ENCODE measurements around the gene PRDM16. TPM values are rescaled to one million over a fixed set of nuclear protein-coding genes. Genes with fewer than 3 reads are reported as not detected.

PRDM16 gene
- total RNA-seq, 1 experiment from 2014 or later: 0.17 TPM

GRCh38 chr1:3459051-3459908, 390.3 kb downstream of the PRDM16 start:
- no peaks in the 10 kb centered on the region for H3K27me3 Mint-ChIP-seq (ENCODE audit: low read depth)

More at GRCh38 chr1:3459051-3459908, 390.3 kb downstream of the PRDM16 start:
- TF ChIP-seq CTCF (conservative IDR thresholded peaks at IDR 0.05): no peak
- no peak overlapping the region for H3K18ac ChIP-seq (ENCODE audit: insufficient read length, low read depth, low read length)
- H4K5ac ChIP-seq (ENCODE audit: insufficient read length, low read depth, low read length): no peak overlapping the region
- H2BK20ac ChIP-seq (ENCODE audit: low read depth, low read length, poor library complexity, severe bottlenecking): no peak overlapping the region
- no peak overlapping the region for H2BK15ac ChIP-seq (ENCODE audit: low read depth, low read length)
- no peak overlapping the region for H3K56ac ChIP-seq (ENCODE audit: insufficient read length, low read depth, low read length)
- no CpG with 5 or more reads among the region's 24 CpGs for WGBS (ENCODE audit: extremely low coverage, insufficient read length, low lambda C conversion rate)
- H3K23me2 ChIP-seq (ENCODE audit: insufficient read length, low read depth, low read length, poor library complexity, severe bottlenecking): peaks cover 3% of the 10 kb centered on the region
- H3K27me3 ChIP-seq (ENCODE audit: insufficient read depth, low read length): no peaks in the 10 kb centered on the region
- no peak overlapping the region for H3K4ac ChIP-seq (ENCODE audit: low read depth, low read length)
- H3K79me2 ChIP-seq (ENCODE audit: insufficient read depth, low read length): no peaks in the 10 kb centered on the region; the same call in 1 of the 2 replicates
- H4K8ac ChIP-seq (replicated peaks; ENCODE audit: insufficient read length, low read depth, low read length): no peak overlapping the region
- H2BK12ac ChIP-seq (ENCODE audit: insufficient read length, low read depth, low read length): no peak overlapping the region
- no peak overlapping the region for H3K27ac ChIP-seq (ENCODE audit: insufficient read length, low read depth, low read length)
- no peaks in the 10 kb centered on the region for H3K9me3 ChIP-seq (ENCODE audit: control insufficient read depth, low read depth, low read length)
- H3K9me3 Mint-ChIP-seq: no peaks in the 10 kb centered on the region
- peaks cover 0 to 20% (median 18%) of the 10 kb centered on the region in 3 experiments; a peak in 4 of 7 replicates for H3K36me3 Mint-ChIP-seq (ENCODE audit: insufficient read depth in 1 of 3, low read depth in 3 of 3)
- DNase-seq: no peak
- no peak overlapping the region for H3T11ph ChIP-seq (ENCODE audit: low read length)
- no peak overlapping the region for H3K9ac ChIP-seq (ENCODE audit: extremely low read depth, insufficient read length, low read length)
- H3K4me1 ChIP-seq (ENCODE audit: insufficient read depth, low read length): no peaks in the 10 kb centered on the region
- H3K27ac Mint-ChIP-seq: peak overlapping the region; percentile 60 to 75 (median 71); a peak in 5 of 7 replicates
- H3K4me2 ChIP-seq (ENCODE audit: insufficient read depth, insufficient read length, low read length): no peak overlapping the region
- H4K20me1 ChIP-seq (ENCODE audit: control insufficient read depth, insufficient read depth, insufficient read length): no peaks in the 10 kb centered on the region
- no peak overlapping the region for H2AK5ac ChIP-seq (ENCODE audit: insufficient read length, low read length)
- H2AFZ ChIP-seq (ENCODE audit: low read length): no peak overlapping the region
- no peak overlapping the region for H3K4me3 Mint-ChIP-seq
- no peak overlapping the region for H2BK120ac ChIP-seq (ENCODE audit: low read depth, low read length, poor library complexity, severe bottlenecking)
- H4K91ac ChIP-seq (ENCODE audit: insufficient read length, low read depth, low read length): no peak overlapping the region
- H3K14ac ChIP-seq (ENCODE audit: insufficient read depth, low read length): no peak overlapping the region
- peaks cover 7% of the 10 kb centered on the region for H3K79me1 ChIP-seq (ENCODE audit: insufficient read depth, low read depth, low read length, poor library complexity, severe bottlenecking)
- H3K23ac ChIP-seq (ENCODE audit: insufficient read length, low read depth, low read length): no peak overlapping the region
- H3K4me1 Mint-ChIP-seq: peaks cover 18 to 36% of the 10 kb centered on the region in 2 experiments
- no peak overlapping the region for H2BK5ac ChIP-seq (ENCODE audit: insufficient read length, low read length)

Measured in H9 (cell line).